Right forelimb (tissue), 1 donor: ENCODE measurements around the gene NMNAT1.
"Not testable (repeated sequence)": the region's sequence is repeated elsewhere in the genome, so short reads cannot be mapped to it uniquely, and the experiment has no call there.

Experiments used
- DNase-seq: peaks from one replicate; pipeline ENCODE4 v3.0.0-alpha.2; 2018

The NMNAT1 gene

DNA sequence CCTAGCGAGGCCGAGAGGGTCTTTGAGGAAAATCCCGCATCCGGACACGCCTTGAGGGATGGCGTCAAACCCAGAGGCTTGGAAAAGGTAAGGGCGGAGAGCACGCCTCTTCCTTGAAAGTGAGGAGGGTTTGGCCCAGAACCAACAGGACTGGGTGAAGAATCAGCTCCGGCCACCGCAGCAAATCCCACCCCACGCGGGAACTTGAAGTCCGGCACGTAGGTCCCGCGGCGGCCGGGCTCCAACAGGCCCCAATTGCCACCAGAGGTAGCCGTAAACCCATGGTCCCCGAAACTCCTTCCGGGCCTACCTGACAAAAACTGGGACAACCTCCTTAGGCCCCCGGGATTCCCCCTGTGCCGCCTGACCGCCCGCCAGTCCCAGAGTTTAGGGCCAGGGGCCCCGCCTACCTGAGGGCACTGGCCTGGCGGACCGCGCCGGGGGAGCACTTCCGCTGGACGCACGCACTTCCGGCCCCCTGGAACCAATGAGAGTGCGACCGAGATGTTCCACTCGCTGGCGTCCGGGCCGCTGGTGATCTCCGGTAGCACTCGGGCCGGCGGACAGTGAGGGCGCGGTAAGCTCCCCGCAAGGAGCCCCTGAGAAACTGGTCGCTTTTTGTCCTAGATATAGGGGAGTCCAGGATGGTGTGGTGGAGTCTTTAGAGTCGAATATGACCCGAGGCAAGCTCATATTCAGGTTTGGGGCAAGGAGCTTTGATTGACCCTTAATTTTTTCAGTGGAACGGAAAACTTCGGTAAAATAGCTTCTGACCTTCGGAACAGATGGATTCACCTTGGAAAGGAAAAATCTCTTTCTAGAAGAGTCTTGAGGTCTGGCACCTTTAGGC, at the start of gene NMNAT1, which contains the start of gene LZIC:
NMNAT1 (plus strand) TSS at position 537 of the 850 bp plus-strand sequence. CDS start 28,599 bp downstream, outside the sequence.
LZIC (minus strand) TSS at position 453 of the 850 bp plus-strand sequence. CDS start 6,772 bp downstream, outside the sequence.
- DNase-seq = peak; percentile 97

DNA sequence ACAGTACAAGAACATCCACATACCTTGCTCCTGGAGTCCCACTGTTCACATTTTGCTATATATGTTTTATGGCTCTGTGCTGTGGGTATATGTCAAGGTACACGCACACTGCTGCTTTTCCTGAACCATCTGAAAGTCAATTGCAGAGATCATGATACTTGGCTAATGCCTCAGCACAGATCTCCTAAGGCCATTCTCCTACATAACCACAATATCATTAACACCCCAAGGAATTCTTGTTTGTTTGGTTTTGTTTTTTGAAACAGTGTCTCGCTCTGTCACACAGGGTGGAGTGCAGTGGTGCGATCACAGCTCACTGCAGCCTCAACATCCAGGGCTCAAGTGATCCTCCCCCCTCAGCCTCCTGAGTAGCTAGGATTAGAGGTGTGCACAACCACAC, 49.2 kb upstream of the NMNAT1 start:
- no peak for DNase-seq

DNA sequence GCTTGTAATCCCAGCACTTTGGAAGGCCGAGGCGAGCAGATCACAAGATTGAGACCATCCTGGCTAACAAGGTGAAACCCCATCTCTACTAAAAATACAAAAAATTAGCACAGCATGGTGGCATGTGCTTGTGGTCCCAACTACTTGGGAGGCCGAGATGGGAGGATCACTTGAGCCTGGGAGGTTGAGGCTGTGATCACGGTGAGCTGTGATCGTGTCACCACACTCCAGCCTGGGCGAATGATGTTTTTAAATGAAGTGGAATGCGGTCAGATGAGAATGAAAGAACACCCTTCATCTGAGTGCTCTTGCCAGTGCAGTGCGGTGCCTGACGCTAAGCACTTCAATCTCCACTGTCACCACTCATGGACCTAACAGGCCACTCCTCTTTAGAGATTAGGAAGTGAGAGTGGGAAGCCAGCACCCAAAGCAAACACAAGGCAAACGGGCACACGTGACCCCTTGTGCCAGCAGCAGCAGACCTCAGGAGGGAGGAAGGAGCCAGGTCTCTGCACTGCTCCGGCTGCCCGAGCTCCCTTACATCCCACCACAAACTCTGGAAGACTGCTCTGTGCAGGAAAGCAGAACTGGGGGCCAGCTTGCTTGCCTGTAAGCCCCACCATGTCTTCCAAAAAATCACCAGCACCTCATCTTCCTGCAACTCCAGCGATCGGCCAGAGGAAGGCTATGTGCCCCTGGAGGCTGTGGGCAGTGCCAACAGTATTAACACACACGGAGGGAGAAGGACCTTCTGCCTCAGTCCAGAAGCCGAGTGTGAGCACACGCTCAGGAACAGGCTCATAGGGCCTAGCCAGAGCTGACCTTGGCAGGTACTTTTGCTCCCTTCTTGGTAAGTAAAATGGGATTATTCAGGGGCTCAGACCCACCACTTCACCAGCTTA, 42.9 kb upstream of the NMNAT1 start:
- DNase-seq = no peak

DNA sequence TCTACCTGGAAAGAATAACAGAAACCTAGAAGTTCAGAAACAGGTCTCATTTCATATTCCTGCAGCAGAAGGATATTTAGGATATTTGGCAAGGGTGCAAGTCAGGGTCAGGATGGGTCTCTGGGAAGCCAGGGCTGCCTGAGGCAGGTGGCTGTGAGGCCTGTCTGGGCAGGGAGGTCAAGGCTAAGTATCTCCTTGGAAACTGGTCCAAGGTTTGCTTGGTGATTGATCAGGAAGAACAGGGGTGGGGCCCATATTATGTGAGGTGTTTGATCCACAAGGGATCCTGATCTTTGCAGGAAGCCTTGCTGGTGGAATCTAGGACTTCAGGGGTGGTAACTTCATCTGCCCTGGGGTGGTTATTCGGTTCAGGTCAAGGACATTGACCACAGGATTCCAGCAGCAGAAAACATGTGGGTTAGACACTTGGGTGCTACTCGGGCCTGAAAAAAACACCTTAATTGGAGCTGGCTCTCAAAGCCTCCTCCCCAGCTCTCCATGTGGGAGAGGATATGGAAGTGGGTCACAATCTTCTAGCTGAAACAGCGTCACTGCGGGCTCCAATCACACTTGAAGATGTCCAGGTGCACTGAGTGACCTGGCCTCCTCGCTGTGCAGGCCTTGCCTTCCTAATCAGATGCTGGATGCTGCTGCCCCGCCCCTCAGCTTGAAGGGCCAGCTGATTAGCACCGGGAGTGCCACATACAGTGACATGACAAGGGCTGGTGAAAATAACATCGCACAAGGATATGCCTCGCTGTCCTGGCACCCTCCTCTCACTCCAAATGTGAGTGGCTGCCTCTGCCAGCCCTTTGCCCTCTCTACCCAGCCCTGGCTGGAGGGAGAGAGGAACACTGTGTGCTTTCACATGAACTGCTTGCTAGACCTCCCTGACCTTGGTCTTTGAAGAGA, 41.9 kb upstream of the NMNAT1 start:
- DNase-seq = no peak

DNA sequence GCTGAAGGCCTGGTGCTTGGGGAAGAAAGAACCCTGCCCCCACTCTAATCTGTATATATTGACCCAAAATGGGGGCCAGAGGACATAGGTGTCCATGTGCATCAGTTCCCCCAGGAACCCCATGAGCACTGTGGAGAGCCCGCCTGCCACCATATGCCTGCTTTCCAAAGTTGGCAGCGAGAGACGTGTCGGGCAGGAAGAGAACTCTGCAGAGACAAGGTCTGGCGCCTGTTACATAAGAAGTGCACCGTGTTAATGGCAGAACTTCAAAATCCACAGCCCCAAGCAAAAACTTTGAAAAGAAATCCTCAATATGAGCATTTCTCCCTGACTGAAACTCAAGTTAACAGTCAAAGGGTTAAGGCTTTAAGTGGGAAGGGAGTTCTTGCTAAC, 41.2 kb upstream of the NMNAT1 start:
- no peak for DNase-seq

DNA sequence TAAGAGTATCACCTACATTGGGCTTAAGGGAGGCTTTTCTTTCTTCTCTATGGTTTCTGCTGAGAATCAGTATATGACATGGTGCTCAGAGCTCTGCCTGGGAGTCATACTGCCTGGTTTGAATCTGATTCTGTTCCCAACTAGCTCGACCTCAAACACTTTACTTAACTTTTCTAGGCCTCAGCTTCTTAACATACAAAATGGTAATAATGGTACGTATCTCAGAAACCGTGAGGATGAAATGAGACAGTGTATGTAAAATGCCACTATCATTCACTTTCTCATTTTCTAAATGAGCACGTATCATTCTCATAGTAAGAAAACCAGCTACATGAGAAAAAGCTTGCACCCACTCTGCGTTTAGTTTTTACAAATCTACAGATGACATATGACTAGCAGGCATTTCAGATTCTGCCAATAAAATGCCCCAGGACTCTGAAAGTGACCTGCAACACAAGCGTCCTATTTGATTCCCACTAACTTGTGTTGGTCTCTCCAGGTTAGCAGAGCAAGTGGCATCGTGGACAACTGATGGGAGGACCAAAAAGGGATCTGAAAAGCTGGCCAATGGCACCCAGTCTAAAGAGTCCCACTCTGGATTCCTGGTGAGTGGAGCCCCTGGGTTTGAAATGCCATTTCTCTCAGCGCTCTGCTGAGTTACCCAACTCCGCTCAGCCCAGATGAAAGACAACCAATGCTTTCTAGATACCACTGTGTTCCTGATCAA, 39.3 kb upstream of the NMNAT1 start:
- no peak for DNase-seq

DNA sequence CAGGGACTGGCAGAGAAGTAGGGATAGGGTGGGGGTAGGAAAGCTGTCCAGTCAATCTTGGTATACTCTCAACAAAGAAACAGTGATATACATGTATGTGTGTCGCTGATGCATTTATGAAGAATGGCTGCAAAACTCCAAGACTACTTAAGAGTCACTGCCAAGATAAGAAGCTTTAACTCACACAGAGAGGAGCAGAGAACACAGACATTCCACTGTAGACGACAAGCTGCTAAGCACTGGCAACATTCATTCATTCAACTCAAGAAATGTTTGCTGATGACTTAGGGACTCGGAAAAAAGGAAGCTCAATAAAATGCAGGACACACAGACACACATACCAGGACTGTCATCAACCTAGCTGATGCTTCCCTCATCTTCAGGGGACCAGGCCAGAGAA, 38.7 kb upstream of the NMNAT1 start:
- no peak for DNase-seq

DNA sequence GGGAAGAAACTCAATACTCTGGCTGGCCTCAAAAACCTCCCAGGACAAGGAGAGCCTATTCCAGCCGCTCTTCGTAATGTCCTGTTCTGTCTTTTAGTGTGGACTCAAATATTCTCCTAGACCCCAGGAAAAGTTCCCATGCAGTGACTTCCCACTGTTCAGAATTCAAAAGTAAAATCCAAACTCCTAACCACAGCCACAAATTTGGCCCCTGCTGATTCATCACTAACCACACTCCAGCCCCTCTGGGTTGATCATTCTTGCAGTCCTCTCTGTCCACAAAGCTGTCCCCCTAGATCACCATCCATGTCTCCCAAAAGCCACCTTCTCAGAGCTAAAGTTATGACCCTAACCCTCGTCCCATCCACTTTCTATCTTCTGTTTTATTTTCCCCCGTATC, 38.3 kb upstream of the NMNAT1 start:
- no peak for DNase-seq

DNA sequence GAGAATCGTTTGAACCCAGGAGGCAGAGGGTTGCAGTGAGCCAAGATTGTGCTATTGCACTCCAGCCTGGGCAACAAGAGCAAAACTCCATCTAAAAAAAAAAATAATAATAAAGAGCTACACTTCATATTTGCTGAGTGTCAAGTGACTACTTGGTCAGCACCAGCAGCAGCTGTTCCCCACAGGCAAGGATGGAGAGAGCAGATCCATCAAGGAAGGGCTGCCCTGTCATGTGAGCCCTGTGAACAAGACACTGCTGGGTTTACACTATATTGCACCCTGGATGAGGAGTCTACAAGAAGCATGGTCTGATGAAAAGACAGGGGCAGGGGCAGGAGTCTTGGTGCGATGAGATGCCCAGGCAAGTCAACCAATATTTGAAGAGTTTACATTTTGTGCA, 36.8 kb upstream of the NMNAT1 start:
- DNase-seq = no peak

DNA sequence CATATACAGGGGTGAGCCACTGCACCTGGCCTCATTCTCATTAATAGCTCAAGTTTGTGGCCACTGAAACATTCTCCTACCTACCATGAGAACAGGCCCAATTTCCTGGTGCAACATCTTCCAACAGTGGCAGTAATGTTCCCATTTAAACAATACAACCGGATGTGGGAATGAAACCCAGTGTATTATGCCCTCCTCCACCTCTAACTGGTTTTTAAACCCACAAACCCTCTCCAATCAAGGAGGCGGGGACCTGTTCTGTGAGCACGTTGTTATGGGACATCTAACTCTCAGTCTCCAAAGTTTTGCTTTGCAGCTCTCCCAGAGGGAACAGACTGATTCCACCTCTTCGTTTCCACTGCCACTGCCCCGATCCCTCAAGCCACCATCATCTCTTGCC, 35.8 kb upstream of the NMNAT1 start:
- DNase-seq = no peak

DNA sequence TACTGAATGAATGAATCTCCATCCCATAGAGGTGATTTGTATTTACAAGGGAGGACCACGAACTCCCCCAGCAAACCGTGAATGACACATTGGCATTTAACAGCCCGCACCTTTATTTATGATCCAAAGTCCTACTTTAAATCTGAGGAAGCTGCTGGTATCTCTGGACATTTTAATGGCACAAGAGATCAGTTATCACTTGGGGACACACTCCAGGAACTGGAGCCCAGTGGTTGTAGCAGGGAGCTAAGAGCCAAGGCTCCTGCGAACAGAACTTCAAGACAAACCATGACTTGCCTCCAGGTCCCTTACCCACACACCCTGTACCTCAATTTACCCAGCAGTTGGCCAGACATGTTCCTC, 34.4 kb upstream of the NMNAT1 start:
- no peak for DNase-seq

DNA sequence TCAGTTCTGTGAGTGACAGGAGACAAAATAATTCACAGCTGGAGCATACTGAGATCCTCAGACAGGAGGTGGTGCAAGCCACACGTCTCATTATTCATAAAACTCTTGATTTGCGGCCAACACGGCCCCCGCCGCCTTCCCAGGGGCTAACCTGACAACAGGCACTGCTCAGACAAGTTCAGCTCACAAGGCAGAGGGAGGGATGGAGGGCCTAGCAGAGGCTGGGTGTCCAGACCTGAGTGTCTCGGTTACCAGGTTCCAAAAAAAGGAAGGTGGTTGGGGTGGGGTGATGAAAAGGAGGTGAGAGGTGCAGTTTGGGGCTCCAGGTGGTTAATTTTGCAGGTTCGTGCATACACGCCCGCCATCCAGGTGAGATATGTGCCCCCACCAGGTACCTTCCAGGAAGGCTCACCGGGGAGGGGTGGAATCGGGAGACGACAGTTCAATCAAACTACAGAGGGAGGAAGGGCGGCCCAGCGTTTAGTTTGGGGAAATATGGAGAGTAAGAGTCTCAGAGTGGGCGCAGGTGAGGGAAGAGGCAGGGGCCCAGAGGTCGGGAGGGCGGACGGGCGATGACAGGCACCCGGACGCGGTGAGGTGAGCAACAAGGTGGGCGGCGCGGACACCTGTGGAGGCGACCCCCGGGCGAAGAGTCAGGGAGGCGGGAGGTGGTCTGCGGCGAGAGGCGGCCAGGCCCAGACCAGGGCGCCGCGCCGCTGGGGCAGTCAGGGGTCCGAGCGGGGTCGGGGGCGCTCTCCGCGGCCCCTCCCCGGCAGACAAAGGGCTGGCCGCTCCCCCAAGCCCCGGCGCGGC, 33.8 kb upstream of the NMNAT1 start:
- no peak for DNase-seq

DNA sequence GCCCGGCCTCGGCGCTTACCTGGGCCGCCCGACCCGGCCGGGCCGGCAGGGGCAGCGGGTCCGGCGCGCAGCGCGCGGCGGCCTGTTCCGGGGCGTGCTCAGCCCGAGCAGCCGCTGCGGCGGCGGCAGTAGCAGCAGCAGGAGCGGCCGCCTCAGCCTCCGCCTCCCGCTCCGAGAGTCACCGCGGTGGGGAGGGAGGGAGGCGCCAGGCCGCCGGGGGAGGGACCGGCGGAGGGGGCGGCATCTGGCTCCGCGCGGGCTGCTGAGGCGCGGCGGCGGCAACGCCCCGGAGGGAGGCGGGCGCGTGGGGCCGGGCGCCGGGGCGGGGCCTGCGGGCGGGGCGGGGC, 33.2 kb upstream of the NMNAT1 start, which contains the start of gene CTNNBIP1:
CTNNBIP1 (minus strand) TSS at position 194 of the 347 bp plus-strand sequence. CDS start 38,205 bp downstream, outside the sequence.
- no peak for DNase-seq

DNA sequence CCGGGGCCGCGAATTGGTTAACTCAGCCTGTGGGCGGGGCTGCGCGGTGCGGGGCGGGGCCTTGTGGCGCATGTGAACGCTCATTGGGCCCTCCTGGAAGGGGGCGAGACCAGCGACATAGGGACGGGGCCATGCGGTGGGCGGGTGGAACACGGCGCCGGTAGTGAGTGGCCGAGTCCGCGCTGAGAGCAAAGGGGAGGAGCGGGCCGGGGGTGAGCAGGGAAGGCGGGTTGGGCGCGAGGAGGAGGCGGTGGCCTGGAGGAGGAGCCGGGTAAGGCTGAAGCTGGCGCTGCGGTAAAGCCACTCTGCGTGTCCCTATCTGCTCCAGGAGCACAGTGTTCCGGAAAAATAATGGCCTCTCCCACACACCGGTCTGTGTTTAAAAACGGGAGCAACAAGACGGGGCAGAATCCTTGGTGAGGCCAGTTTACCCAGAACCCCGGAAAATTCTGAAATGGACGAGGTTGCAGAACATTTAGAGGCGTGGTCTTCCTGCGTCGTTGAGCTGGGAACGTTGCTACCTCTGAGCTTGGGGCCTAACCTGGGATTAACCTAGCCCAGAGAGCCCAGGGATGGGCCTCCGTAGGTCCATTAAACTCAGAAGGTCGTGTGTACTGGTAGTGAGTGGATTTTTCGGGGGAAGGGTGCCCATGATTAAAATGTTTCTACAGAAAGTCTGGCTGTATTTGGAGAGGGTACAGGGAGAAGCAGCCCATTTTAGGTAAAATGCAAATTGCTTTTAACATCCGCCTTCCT, 32.7 kb upstream of the NMNAT1 start:
- DNase-seq = peak; percentile 100

DNA sequence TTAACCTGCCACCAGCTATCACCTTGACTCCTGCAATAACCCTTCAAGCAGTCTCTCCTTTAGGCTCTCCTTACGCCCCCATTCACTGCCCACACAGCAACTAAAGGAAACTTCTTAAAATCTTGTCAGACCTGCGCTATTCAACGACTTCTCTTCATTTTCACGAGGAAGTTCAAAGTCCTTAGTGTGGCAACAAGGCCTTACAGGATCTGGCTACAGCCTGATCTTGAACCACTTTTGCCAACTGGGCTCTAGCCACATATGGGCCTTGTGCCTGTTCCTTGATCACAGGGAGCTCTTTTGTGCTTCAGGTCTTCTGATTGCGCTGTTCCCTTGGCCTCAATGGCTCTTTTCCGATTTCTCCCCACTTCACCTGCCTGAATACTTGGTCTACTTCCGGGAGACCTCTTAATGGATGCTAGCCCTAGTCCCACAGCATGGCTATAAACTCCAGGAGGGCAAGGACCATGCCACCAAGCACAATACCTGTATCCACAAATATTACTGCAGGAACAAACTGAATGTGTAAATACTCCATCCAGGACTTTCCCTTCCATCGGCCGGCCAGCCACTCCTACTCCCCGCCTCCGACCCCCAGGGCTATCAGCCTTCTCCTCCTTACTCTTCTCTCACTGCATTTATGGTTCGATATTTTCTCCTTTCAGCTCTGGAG, 30.9 kb upstream of the NMNAT1 start:
- DNase-seq = no peak

DNA sequence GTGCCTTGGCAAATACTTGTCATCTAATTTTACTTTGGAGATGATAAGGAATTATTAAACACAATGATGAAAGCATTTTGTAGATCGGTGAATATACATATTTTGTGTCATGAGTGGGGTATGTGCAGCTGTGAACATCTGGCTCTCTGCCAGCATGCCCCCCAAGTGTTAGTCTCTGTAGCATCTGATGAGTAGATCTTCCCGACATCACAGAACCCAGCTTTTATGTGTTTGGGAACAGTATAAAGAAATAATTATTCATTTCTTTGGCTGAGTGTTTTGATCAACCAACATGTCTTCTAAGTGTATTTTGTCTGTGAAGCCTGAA, 28.7 kb upstream of the NMNAT1 start:
- DNase-seq = no peak

DNA sequence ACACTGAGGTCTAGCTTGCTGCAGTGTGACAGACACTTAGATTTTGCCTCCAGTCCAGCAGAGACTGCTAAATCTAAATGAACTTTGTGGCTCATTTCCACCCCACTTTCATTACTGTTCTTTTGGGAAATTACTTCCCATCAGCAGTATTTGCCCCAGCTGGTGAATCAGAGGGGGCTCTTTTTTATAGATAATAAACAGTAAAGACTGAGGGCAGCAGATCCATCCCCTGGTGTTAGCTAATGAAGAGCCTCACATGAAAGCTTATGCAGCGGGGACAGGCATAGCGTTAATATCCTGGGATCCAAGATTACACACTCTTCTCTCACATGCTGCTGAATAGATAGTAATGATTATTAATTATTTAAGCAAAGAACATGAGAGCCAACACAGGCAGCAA, 26.8 kb upstream of the NMNAT1 start:
- DNase-seq = no peak

DNA sequence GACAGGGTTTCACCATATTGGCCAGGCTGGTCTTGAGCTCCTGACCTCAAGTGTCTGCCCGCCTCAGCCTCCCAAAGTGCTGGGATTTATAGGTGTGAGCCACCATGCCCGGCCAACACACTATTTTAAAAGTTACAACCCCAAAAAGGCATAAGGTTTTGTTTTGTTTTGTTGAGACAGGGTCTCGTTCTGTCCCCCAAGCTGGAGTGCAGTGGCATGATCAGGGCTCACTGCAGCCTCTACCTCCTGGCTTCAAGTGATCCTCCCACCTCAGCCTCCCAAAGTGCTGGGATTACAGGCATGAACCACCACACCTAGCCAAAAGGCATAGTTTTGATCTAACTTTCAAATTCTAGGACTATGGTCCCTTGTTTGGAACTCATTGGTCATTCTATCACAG, 25.8 kb upstream of the NMNAT1 start:
- DNase-seq = not testable (repeated sequence)

DNA sequence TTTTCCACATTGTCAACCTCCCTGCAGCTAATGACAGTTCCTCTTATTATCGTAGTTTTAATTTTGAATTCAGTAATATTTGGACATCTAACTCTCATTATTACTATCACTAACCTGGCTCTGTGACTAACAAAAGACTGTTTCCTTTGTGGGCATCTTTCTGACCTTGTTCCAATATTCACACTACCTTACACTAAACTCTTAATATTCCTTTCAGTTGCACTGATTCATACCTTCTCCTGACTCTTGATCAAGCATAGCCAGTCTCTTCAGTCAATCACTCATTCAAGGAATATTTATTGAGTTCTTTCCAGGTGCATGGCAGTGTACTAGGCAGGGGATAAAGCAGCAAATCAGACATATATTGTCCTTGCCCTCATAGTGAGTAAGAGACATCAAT, 25.4 kb upstream of the NMNAT1 start:
- no peak for DNase-seq

DNA sequence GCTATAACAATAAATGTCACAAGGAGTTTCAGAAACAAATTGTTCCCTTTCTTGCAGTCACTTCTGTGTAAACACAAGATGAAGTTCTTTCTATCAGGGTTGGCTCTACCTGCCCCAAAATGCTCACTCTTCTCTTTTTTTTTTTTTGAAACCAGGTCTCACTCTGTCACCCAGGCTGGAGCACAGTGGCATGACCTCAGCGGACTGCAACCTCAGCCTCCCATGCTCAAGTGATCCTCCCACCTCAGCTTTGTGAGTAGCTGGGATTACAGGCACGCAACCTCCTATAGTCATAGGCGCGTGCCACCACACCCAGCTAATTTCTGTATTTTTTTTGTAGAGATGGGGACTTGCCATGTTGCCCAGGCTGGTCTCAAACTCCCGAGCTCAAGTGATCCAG, 22.7 kb upstream of the NMNAT1 start:
- no peak for DNase-seq
